Measurements from ENCODE around the gene CD27. TPM values are rescaled to one million over a fixed set of nuclear protein-coding genes. Genes with fewer than 3 reads are reported as not detected.
"Not testable (repeated sequence)": the region's sequence is repeated elsewhere in the genome, so short reads cannot be mapped to it uniquely, and the experiment has no call there.

The CD27 gene
- total and polyA plus RNA-seq, 2 donors (not counting 1 experiment from before 2014, with no cell fraction given), result 102 to 116 TPM

- H3K27ac Mint-ChIP-seq, result peak overlapping the region; percentile 68
- H2AFZ ChIP-seq (ENCODE audit: insufficient read depth, low read depth, low read length, poor library complexity, severe bottlenecking); H3K27me3 Mint-ChIP-seq; H3K9me3 Mint-ChIP-seq (ENCODE audit: insufficient read depth); H3K4me3 Mint-ChIP-seq; DNase-seq; H3K27me3 ChIP-seq (replicated peaks in 1 of 4; ENCODE audit: control extremely low read depth in 1 of 4, control insufficient read depth in 3 of 4, insufficient read depth in 4 of 4, low read length in 3 of 4); ATAC-seq (ENCODE audit: low read depth); H3K9me3 ChIP-seq (ENCODE audit: control extremely low read depth in 1 of 3, control insufficient read depth in 2 of 3, insufficient read depth in 1 of 3, low read length in 2 of 3); H3K4me2 ChIP-seq (replicated peaks; ENCODE audit: low read depth, low read length, poor library complexity, severe bottlenecking); H3K4me3 ChIP-seq (ENCODE audit: control extremely low read depth in 1 of 5, extremely low read depth in 1 of 5, insufficient read depth in 1 of 5, low read depth in 2 of 5, low read length in 4 of 5); H3K9ac ChIP-seq (ENCODE audit: low read length): not testable (repeated sequence)
- 93% methylated on average over 3 of the region's 4 CpGs for WGBS (ENCODE audit: insufficient coverage)
- CTCF ChIA-PET, result interaction anchor here (1.2 to 8.9 kb wide), 15 partner anchors 10 to 478 kb away, joined by 3 to 383 read pairs (median 14); partner anchors contain the start of genes CD27, GAPDH, IFFO1 and TAPBPL
- intact Hi-C loops (cut with micrococcal nuclease), result loop anchor here (10.0 kb wide), 1 partner anchor 132 kb away; no protein-coding TSS in a partner anchor
- peak overlapping the region in 1 of 2 donors; percentile 13 for H3K27ac ChIP-seq (ENCODE audit: low read length in 2 of 2)
- H3K4me1 ChIP-seq (ENCODE audit: control insufficient read depth in 2 of 2, insufficient read depth in 2 of 2, low read length in 2 of 2), result peaks cover 54 to 81% of the 10 kb centered on the region in 2 donors
- H3K36me3 ChIP-seq (replicated peaks in 1 of 2; ENCODE audit: control extremely low read depth in 1 of 2, control insufficient read depth in 1 of 2, extremely low read depth in 1 of 2, insufficient read depth in 2 of 2, low read length in 1 of 2), result peaks cover 4 to 43% of the 10 kb centered on the region in 2 experiments
- peaks cover 82% of the 10 kb centered on the region for H3K4me1 Mint-ChIP-seq
- peaks cover 19% of the 10 kb centered on the region for H4K20me1 ChIP-seq (ENCODE audit: control insufficient read depth, insufficient read depth, low read length, poor library complexity, severe bottlenecking)
- POLR2A ChIA-PET, result interaction anchor here (1.0 to 2.2 kb wide), 2 partner anchors 42 to 71 kb away, joined by 3 to 33 read pairs; no protein-coding TSS in a partner anchor
- H3K79me2 ChIP-seq (ENCODE audit: control insufficient read depth, insufficient read depth, low read length), result peaks cover 55% of the 10 kb centered on the region
These were observed 22.0 kb downstream of the CD27 start for GRCh38 chr12:6466751-6467150.

DNA sequence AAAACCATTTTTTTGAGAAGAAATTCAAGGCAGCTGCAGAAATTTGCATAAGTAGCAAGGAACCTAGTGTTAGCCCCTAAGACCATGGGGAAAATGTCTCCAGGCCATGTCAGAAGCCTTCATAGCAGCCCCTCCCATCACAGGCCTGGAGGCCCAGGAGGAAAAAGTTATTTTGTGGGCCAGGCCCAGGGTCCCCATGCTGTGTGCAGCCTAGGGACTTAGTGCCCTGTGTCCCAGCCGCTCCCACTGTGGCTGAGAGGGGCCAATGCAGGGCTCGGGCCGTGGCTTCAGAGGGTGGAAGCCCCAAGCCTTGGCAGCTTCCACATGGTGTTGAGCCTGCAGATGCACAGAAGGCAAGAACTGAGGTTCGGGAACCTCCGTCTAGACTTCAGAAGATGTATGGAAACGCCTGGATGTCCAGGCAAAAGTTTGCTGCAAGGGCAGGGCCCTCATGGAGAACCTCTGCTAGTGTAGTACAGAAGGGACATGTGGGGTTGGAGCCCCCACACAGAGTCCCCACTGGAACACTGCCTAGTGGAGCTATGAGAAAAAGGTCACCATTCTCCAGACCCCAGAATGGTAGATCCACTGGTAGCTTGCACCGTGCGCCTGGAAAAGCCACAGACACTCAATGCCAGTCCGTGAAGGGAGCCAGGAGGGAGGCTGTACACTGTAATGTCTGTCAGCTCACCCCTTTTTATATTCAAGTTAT, 23.0 kb downstream of the CD27 start:
- H3K4me3 ChIP-seq (ENCODE audit: control extremely low read depth in 1 of 5, extremely low read depth in 1 of 5, insufficient read depth in 1 of 5, low read depth in 2 of 5, low read length in 4 of 5); H3K9ac ChIP-seq (ENCODE audit: low read length); POLR2A ChIA-PET; H2AFZ ChIP-seq (ENCODE audit: insufficient read depth, low read depth, low read length, poor library complexity, severe bottlenecking); H3K9me3 Mint-ChIP-seq (ENCODE audit: insufficient read depth); DNase-seq; H3K27ac ChIP-seq (ENCODE audit: low read length in 2 of 2); H3K9me3 ChIP-seq (ENCODE audit: control extremely low read depth in 1 of 3, control insufficient read depth in 2 of 3, insufficient read depth in 1 of 3, low read length in 2 of 3); H3K4me2 ChIP-seq (replicated peaks; ENCODE audit: low read depth, low read length, poor library complexity, severe bottlenecking); H3K27me3 Mint-ChIP-seq; ATAC-seq (ENCODE audit: low read depth); H3K27me3 ChIP-seq (replicated peaks in 1 of 4; ENCODE audit: control extremely low read depth in 1 of 4, control insufficient read depth in 3 of 4, insufficient read depth in 4 of 4, low read length in 3 of 4): not testable (repeated sequence)
- Histone ChIP-seq H3K36me3 (replicated peaks in 1 of 2; ENCODE audit: control extremely low read depth in 1 of 2, control insufficient read depth in 1 of 2, extremely low read depth in 1 of 2, insufficient read depth in 2 of 2, low read length in 1 of 2) (peaks cover 4 to 36% of the 10 kb centered on the region in 2 experiments), H3K4me1 (ENCODE audit: control insufficient read depth in 2 of 2, insufficient read depth in 2 of 2, low read length in 2 of 2) (peaks cover 44 to 72% of the 10 kb centered on the region in 2 donors), H4K20me1 (ENCODE audit: control insufficient read depth, insufficient read depth, low read length, poor library complexity, severe bottlenecking) (peaks cover 19% of the 10 kb centered on the region), H3K79me2 (ENCODE audit: control insufficient read depth, insufficient read depth, low read length) (peaks cover 55% of the 10 kb centered on the region)
- intact Hi-C loops (cut with micrococcal nuclease), result loop anchor here (10.0 kb wide), 1 partner anchor 133 kb away; no protein-coding TSS in a partner anchor
- Mint-ChIP-seq H3K4me3 (peak overlapping the region; percentile 90), H3K4me1 (peaks cover 72% of the 10 kb centered on the region), H3K27ac (peak overlapping the region; percentile 68)
- CTCF ChIA-PET, result interaction anchor here (0.7 to 6.0 kb wide), 4 partner anchors 16 to 70 kb away, joined by 3 to 67 read pairs (median 6); partner anchors contain the start of gene TAPBPL
- 98% methylated on average over 7 of the region's 9 CpGs for WGBS (ENCODE audit: insufficient coverage)

All from B cell (primary cell).